Anterior cingulate cortex (tissue), 58 donors: ENCODE data around the gene MEIS3.
"Not testable (repeated sequence)": the region's sequence is repeated elsewhere in the genome, so short reads cannot be mapped to it uniquely, and the experiment has no call there.

Experiments
- DNase-seq, 58 donors: peaks; one replicate each; lab custom pipeline; 2025; lab: John Stamatoyannopoulos, UW

The MEIS3 gene

DNA sequence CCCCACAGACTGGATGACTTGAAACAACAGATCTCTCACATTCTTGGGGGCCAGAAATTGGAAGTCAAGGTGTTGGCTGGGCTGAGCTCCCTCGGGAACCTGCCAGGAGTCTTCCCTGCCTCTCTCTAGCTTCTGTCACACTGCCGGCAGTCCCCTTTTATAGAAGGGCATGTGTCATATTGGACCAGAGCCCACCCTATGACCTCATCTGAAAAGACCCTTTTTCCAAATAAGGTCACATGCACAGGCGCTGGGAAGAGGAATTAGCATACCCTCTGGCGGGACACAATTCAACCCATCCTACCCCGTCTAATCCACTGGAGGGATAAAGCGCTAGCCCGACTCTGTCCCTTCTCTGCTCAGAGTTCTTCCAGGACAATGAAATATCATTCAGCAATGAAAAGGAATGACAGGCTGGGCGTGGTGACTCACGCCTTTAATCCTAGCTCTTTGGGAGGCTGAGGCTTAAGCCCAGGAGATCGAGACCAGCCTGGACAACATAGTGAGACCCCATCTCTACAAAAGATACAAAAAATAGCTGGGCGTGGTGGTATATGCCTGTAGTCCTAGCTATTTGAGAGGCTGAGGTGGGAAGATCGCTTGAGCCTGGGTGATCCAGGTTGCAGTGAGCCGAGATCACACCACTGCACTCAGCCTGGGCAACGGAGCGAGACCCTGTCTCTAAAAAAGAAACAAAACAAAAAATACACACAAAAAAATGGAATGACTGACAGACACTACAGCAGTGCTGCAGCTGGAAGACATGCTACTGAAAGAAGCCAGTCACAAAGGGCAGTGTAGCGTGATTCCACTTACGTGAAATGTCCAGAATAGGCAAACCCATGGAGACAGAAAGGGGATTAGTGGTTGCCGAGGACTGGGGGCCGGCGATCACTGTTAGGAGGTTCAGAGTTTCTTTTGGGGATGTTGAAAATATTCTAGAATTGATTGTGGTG lies 28.5 kb downstream of the MEIS3 start:
- no peak for DNase-seq

GRCh38 chr19:47389150-47389556 lies 30.2 kb downstream of the MEIS3 start:
- no peak for DNase-seq

- not testable (repeated sequence) for DNase-seq
Measured at GRCh38 chr19:47388721-47389120, 30.6 kb downstream of the MEIS3 start.

DNA sequence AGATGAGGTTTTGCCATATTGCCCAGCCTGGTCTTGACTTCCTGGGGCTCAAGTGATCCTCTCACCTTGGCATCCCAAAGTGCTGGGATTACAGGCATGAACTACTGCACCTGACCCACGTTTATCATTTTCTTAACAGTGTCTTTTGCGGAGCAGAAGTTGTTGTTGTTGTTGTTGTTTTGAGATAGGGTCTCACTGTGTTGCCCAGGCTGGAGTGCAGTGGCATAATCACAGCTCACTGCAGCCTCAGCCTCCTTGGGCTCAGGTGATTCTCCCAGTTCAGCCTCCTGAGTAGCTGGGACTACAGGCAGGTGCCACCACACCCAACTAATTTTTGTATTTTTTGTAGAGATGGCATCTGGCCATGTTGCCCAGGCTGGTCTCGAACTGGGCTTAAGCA lies 31.7 kb downstream of the MEIS3 start:
- not testable (repeated sequence) for DNase-seq

GRCh38 chr19:47386582-47386981 lies 32.7 kb downstream of the MEIS3 start:
- not testable (repeated sequence) for DNase-seq

- DNase-seq: not testable (repeated sequence)
Measured at GRCh38 chr19:47384533-47384932, 34.8 kb downstream of the MEIS3 start.

DNA sequence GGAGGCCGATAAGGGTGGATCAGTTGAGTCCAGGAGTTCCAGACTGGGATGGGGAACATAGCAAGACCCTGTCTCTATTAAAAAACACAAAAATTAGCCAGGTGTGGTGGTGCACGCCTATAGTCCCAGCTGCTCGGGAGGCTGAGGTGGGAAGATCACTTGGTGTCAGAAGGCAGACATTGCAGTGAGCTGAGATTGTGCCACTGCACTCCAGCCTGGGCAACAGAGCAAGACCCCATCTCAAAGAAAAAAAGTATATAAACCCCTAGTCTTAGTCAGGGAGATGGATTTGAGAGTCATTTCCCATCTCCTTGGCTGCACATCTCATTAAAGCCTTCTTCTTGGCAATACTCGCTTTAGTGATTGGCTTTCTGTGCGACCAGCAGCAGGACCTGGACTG lies 35.4 kb downstream of the MEIS3 start:
- not testable (repeated sequence) for DNase-seq

DNA sequence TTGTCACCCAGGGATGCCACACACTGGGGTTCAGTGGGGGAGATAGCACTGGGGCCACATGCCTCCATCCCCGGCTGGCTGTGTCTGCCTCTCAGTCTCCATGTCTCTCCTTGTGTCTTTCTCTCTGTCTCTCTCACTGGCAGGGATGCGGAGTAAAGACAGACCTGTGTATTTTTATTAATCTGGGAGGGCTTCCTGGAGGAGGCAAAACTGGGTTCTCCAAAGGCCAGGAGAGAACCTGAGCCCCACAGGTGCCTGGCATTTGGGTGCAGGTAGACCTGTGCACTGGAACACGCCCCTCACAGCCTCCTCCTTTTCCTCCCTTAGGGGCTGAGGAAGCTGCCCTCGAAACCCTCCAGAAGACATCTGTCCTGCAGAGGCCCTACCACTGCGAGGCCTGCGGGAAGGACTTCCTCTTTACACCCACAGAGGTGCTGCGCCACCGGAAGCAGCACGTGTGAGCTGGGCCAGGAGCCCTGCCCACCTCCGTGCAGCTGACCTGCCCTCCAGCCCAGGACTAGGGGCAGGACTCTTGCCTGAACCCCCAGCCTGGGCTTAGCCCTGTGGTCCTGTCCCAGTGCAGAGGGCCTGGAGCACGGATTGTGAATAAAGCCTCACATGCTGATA lies 37.6 kb downstream of the MEIS3 start:
- DNase-seq: no peak

GRCh38 chr19:47381121-47381520 lies 38.2 kb downstream of the MEIS3 start:
- no peak for DNase-seq

DNA sequence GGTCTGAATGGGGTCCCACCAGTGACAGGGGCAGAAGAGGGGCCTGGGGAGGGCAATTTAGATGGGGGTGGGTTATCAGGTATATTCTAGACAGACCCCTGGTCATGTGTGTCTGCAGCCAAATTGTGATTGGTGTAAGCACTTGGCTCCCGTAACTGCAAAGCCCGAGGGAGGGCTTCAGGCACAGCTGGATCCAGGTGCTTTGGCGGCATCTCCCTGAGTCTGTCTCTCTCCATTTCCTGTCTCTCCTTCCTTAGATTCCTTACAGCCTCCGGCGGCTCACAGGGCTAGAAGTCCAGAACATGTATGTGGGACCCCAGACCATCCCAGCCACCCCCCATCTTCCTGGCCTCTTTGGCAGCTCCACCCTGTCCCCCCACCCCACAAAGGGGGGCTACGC lies 38.8 kb downstream of the MEIS3 start:
- no peak for DNase-seq

- DNase-seq: peak; percentile 21 to 91 (median 74)
Measured at GRCh38 chr19:47379381-47379938, 39.9 kb downstream of the MEIS3 start.

DNA sequence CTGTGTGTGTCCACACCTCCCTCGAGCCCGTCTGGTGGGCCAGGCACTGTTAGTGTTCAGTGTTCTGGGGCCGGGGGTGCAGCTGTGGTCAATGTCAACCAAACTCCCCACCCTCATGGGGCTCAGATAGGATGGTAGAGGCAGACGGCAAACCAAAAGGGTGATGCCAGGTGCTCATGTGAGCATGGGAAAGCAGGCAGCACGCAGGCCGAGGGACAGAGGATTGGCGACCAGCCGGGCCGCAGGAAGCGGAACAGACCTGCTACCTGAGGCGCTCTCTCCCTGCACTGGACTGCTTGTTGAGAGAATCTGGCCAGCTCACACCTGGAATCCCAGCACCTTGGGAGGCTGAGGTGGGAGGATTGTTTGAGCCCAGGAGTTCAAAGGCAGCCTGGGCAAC lies 41.1 kb downstream of the MEIS3 start:
- DNase-seq: peak in 1 of 58 donors; percentile 2

DNA sequence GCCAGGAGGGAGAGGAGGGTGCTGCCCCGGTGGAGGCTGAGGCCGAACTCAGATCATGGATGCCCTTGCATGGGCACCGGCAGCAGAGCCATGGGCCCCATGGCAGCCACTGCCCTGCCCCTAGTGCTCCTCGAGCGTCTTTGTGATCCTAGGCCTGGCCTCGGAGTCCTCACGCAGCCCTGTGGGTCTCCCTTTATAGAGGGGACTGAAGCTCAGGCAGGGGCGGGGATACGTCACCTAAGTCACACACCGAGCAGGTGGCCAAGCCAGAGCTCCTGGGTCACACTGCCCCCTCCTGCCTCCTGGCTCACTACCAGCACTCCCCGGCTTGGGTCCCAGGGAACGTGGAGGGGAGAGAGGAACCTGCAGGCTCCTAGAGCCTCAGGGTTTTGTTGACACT lies 41.5 kb downstream of the MEIS3 start:
- no peak for DNase-seq

GRCh38 chr19:47377208-47377701 lies 42.1 kb downstream of the MEIS3 start:
- peak in 25 of 58 donors; percentile 2 to 49 (median 24) for DNase-seq

DNA sequence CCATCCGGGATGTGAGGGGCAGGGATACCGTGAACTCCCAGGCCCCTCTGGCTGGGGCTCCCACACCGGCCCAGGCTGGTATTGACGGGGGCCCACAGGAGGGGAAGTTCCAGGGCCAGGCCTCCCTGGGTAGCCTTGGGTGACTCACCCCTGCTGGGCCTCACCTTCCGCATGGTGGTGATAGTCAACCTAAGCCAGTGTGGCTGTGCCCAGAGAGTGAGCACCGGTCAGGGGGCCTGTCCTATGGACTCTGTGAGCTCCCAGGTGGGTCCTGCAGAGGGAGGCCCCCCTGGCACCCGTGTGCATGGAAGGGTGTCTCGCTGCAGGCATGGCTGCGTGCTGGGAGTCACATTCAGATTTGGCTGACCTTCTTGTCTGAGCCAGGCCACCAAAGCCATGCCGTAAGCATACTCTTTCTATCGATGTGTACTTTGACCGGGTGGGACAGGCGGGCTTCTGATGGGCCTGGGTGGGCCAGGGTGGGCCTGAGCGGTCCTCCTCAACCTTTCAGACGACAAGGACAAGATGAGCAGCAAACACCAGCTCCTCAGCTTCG lies 42.7 kb downstream of the MEIS3 start:
- DNase-seq: no peak

GRCh38 chr19:47375694-47376588 lies 43.4 kb downstream of the MEIS3 start:
- DNase-seq: no peak

GRCh38 chr19:47374876-47375693 lies 44.2 kb downstream of the MEIS3 start:
- no peak for DNase-seq

GRCh38 chr19:47373246-47374240 lies 45.8 kb downstream of the MEIS3 start:
- DNase-seq: no peak
